ENCODE measurements around the gene MRAS.
"Not testable (repeated sequence)": the region's sequence is repeated elsewhere in the genome, so short reads cannot be mapped to it uniquely, and the experiment has no call there.

The MRAS gene

GRCh38 chr3:138426211-138426610 is 77.8 kb downstream of the MRAS start:
- DNase-seq = no peak

DNA sequence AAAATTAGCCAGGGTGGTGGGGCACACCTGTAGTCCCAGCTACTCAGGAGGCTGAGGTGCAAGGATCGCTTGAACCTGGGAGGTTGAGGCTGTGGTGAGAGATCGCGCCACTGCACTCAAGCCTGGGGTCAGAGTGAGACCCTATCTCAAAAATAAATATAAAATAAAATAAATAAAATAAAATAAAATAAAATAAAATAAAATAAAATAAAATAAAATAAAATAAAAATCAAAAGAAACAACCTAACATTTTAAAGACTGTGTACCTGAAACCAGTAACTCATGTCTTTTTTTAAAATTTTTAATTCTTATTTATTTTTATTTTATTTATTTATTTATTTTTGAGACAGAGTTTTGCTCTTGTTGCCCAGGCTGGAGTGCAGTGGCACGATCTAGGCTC is 78.4 kb downstream of the MRAS start:
- DNase-seq = not testable (repeated sequence)

- DNase-seq = no peak
Observed at GRCh38 chr3:138429665-138430064, 81.3 kb downstream of the MRAS start.

DNA sequence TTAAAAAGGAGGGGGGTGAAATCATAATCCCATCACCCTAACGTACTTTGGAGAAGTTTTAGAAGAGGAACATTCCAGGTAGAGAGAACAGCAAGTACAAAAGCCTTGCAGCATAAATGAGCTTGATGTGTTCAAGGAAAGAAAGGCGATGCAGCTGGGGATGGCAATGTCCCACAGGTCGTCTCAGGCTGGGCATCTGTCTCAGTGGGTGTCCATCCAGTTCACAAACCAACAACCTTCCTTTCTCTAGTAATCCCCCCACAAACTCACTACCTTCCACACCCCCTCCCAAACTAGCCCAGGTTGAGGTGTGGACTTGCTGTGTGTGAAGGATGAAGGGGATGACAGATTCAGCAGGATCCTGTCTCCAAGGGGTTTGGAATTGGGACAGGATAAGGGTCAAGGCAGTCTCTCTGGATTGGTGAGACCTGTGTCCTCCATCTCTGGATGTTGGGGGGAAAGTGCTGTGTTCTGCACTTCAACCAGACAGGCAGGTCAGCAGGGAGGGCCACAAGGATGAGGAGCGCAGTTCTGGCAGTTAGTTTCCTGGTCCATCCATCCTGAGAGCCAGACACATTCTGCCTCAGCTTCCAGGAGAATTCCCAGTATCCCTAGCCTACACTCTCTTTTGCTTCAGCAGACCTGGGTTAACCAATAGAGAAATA is 84.3 kb downstream of the MRAS start:
- DNase-seq = no peak

- no peak for DNase-seq
Observed at GRCh38 chr3:138433892-138434275, 85.5 kb downstream of the MRAS start.

- no peak for DNase-seq
Observed at GRCh38 chr3:138434276-138434874, 86.0 kb downstream of the MRAS start, which contains the start of gene ESYT3. TSS of gene ESYT3 (plus strand) at chr3:138434616. CDS start at chr3:138434799, 183 bp downstream.

GRCh38 chr3:138434875-138435772 is 86.7 kb downstream of the MRAS start:
- no peak for DNase-seq

DNA sequence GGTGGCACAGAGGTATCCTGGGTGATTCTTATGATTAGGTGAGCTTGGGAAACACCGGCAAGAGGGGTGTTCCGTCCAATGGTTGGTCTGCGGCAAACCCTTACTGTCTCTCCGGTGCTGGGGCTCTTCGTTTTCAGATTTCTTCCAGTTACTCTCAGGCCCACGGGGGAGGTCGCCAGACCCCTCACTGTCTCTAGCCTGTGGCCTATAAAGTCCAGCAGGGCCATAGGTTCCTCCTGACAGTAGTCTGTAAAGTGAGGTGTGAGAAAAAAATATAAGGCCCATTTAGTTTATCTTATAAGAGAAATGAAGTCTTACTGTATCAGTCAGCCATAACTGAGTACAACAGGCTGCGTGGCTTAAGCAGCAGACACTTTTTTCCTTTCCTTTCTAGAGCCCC is 87.5 kb downstream of the MRAS start:
- DNase-seq = no peak

DNA sequence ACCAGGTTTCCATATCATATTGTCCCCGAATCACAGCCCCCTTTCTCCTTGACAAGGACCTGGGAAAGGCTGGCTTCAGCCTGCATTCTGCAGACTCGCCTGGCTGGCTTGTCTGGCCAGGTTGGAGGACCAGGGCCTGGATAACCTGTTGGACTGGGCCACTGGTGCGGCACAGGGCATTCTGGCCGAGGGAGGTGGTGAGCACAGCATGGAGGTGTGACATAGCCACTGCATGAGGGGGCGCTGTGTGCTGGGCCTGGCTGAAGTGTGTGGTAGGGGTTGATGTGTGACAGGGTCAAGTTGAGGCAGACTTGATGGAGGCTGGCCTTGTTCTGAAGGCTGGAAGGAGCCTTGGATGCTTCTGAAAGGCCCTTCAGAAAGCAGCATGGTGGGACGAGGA is 88.9 kb downstream of the MRAS start:
- no peak for DNase-seq

GRCh38 chr3:138438896-138439295 is 90.5 kb downstream of the MRAS start:
- no peak for DNase-seq

GRCh38 chr3:138439646-138440045 is 91.3 kb downstream of the MRAS start:
- no peak for DNase-seq

GRCh38 chr3:138440121-138440521 is 91.7 kb downstream of the MRAS start:
- no peak for DNase-seq

GRCh38 chr3:138440596-138440995 is 92.2 kb downstream of the MRAS start:
- DNase-seq = no peak

DNA sequence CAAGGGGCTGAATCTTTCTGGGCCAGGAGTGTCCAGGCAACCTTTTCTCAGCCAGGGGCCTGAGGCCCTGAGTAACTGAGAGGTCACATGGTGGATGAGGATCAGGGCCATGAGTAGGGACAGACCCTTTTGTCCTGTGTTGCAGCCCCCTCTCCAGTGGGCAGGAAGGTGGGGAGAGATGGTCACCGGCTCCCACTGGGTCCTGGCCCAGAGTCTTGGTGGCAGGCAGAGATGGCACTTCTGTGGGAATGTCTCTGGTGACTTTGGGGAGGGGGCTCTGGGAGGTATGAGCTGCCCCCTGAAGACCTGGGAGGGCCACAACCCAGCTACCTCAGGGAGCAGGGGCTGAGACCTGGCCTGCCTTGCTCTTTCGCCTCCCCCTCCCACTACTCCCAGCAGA is 92.9 kb downstream of the MRAS start:
- DNase-seq = no peak

- no peak for DNase-seq
Observed at GRCh38 chr3:138441742-138442141, 93.4 kb downstream of the MRAS start.

- no peak for DNase-seq
Observed at GRCh38 chr3:138442433-138442832, 94.1 kb downstream of the MRAS start.

- DNase-seq = no peak
Observed at GRCh38 chr3:138443091-138443490, 94.7 kb downstream of the MRAS start.

DNA sequence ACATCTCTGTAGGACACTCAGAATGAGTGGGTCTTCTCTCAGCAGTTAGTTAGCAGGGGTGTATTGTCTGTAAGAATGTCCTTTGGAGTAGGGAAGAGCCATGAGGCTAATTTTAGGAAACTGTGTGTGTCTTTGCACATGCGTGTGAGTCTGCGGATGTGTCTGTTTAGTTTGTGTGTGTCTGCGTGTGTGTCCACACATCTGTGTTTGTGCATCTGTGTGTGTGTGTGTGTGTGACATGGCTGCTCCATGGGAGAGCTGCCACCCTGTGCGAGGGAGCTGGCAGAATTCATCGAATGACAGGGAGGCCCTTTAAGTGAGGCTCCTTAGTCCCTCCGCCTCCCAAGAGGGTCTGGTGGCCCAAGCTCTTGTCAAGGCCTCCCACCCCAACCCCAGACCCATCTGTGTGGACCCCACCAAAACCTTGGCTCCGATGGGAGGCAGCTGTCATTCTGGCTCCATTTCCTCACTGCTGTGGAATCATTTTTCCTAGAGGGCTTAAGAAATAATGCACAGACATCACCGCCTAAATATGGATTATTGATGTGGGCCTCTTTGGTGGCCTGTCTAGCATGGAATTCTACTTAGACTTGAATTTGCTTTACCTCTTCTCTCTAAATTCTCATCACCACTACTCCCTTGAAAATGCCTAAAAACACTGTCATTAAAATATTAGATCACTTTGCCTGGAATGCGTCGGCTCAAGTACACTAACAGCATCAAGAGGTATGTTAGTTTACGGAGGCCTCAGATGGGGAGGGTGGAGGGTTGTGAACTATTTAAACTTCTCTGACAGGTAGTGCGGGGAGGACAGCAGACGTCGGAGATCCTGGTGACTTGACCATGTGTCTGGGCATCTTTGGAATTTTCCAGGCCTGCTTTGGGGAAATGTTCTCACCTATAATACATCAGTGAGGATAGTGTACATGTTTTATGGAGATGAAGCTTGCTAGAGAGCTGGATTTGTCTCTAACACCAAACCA is 95.4 kb downstream of the MRAS start:
- DNase-seq = no peak

DNA sequence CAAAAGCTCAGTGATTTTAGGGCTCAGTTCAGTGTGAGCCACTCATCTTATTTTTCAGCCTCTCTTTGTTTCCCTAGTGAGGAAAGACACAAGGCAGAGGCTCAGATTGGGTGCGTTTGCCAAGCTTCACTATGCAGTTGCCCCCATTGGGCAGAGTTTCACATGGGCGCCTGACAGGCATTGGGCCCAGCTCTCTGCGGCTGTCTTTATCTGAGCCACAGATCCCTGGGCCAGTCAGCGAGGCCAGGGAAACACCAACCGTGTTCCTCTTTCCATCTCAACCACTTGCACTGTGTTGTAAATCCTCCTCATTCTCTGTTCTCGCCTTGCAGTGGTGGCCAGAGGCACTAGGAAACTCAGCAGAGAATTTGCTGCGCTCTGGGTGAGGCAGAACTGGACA is 96.9 kb downstream of the MRAS start:
- no peak for DNase-seq

- DNase-seq = no peak
Observed at GRCh38 chr3:138445654-138446053, 97.3 kb downstream of the MRAS start.

- DNase-seq = no peak
Observed at GRCh38 chr3:138448631-138449030, 100.3 kb downstream of the MRAS start.

- no peak for DNase-seq
Observed at GRCh38 chr3:138449490-138449889, 101.1 kb downstream of the MRAS start.

DNA sequence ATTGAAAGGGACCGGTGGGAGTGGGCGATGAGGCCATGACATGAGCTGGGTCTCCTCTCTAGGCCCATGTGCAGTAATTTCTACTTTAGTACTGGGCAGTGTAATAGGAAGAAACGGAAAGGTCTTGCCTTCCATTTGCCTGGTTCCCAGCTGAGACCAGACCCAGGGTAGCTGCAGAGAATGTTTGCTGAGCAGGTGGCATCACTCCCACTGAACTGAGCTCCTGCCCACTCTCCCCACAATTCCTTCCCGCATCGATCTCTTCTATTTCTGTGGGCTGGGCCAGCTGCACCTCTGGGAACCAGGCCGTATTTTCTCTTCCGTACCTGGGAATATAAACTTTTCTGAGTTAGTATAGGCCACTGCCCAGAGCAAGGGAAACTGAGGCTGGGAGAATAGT is 101.8 kb downstream of the MRAS start:
- DNase-seq = no peak

Measured in KG1 (cell line).